Kasumi-1 (cell line): ENCODE results near the gene NBEA.

Source experiments
- DNase-seq, 2 experiments: peaks; one replicate each; lab custom pipeline; 2025; lab: John Stamatoyannopoulos, UW

The NBEA gene

GRCh38 chr13:35595181-35595580, 653.1 kb downstream of the NBEA start:
- DNase-seq, result no peak

GRCh38 chr13:35596321-35597030, 654.4 kb downstream of the NBEA start:
- no peak for DNase-seq

GRCh38 chr13:35597451-35597850, 655.4 kb downstream of the NBEA start:
- DNase-seq, result no peak

GRCh38 chr13:35598233-35598632, 656.2 kb downstream of the NBEA start:
- no peak for DNase-seq

- DNase-seq, result no peak
Measured at GRCh38 chr13:35598790-35599369, 656.8 kb downstream of the NBEA start.

GRCh38 chr13:35599384-35599783, 657.3 kb downstream of the NBEA start:
- no peak for DNase-seq

- no peak for DNase-seq
Measured at GRCh38 chr13:35600137-35600536, 658.1 kb downstream of the NBEA start.

GRCh38 chr13:35603593-35604285, 661.7 kb downstream of the NBEA start:
- DNase-seq, result no peak

- DNase-seq, result no peak
Measured at GRCh38 chr13:35614666-35615065, 672.6 kb downstream of the NBEA start.

- DNase-seq, result no peak
Measured at GRCh38 chr13:35617420-35617819, 675.4 kb downstream of the NBEA start.

- DNase-seq, result no peak
Measured at GRCh38 chr13:35618565-35619083, 676.6 kb downstream of the NBEA start.

- DNase-seq, result no peak
Measured at GRCh38 chr13:35621989-35622388, 679.9 kb downstream of the NBEA start.

- no peak for DNase-seq
Measured at GRCh38 chr13:35629026-35629425, 687.0 kb downstream of the NBEA start.

GRCh38 chr13:35630551-35631275, 688.6 kb downstream of the NBEA start:
- peak; percentile 20 to 66 for DNase-seq

GRCh38 chr13:35631666-35632065, 689.6 kb downstream of the NBEA start:
- DNase-seq, result no peak

GRCh38 chr13:35643625-35644024, 701.6 kb downstream of the NBEA start:
- DNase-seq, result no peak

- no peak for DNase-seq
Measured at GRCh38 chr13:35646056-35646774, 704.1 kb downstream of the NBEA start.

- no peak for DNase-seq
Measured at GRCh38 chr13:35648201-35648600, 706.1 kb downstream of the NBEA start.

- no peak for DNase-seq
Measured at GRCh38 chr13:35649162-35649561, 707.1 kb downstream of the NBEA start.

- no peak for DNase-seq
Measured at GRCh38 chr13:35659796-35660195, 717.7 kb downstream of the NBEA start.

GRCh38 chr13:35664747-35665146, 722.7 kb downstream of the NBEA start:
- DNase-seq, result no peak

- DNase-seq, result no peak
Measured at GRCh38 chr13:35669321-35669720, 727.3 kb downstream of the NBEA start.
